ENCODE data around the gene TMEM209. TPM values are rescaled to one million over a fixed set of nuclear protein-coding genes. Genes with fewer than 3 reads are reported as not detected.

TMEM209 gene
- total and polyA plus RNA-seq, 9 donors = 7.6 to 26.1 (median 14.9) TPM

- Histone ChIP-seq H3K4me1 (ENCODE audit: insufficient read depth) (no peaks in the 10 kb centered on the region), H3K36me3 (no peaks in the 10 kb centered on the region), H3K27ac (no peak overlapping the region), H3K27me3 (no peaks in the 10 kb centered on the region), H3K4me3 (no peak overlapping the region), H3K9me3 (no peaks in the 10 kb centered on the region)
- intact Hi-C loops (cut with DNase I) = no loop called here
- WGBS, 3 donors = 95 to 96% (median 95%) methylated on average over 9 of the region's 9 CpGs
- no peak for DNase-seq
- TF ChIP-seq EP300 (IDR thresholded peaks at IDR 0.05) (no peak), CTCF (IDR thresholded peaks at IDR 0.05) (no peak), POLR2A (IDR thresholded peaks at IDR 0.05) (no peak)
Measured at GRCh38 chr7:130180571-130181262, 24.5 kb downstream of the TMEM209 start.

- H3K36me3 ChIP-seq = no peaks in the 10 kb centered on the region
- H3K27ac ChIP-seq = no peak overlapping the region
- DNase-seq = no peak
- TF ChIP-seq EP300 (IDR thresholded peaks at IDR 0.05) (no peak), CTCF (IDR thresholded peaks at IDR 0.05) (no peak), POLR2A (IDR thresholded peaks at IDR 0.05) (no peak)
- H3K4me1 ChIP-seq (ENCODE audit: insufficient read depth) = no peaks in the 10 kb centered on the region
- 94 to 99% (median 98%) methylated on average over 2 of the region's 2 CpGs for WGBS, 3 donors
- H3K27me3 ChIP-seq = no peaks in the 10 kb centered on the region
- intact Hi-C loops (cut with DNase I) = no loop called here
- no peak overlapping the region for H3K4me3 ChIP-seq
- no peaks in the 10 kb centered on the region for H3K9me3 ChIP-seq
Measured at GRCh38 chr7:130179631-130180030, 25.6 kb downstream of the TMEM209 start.

- DNase-seq = no peak
- intact Hi-C loops (cut with DNase I) = no loop called here
- no peaks in the 10 kb centered on the region for H3K9me3 ChIP-seq
- no peaks in the 10 kb centered on the region for H3K36me3 ChIP-seq
- no peak overlapping the region for H3K4me3 ChIP-seq
- H3K27ac ChIP-seq = no peak overlapping the region
- no peaks in the 10 kb centered on the region for H3K27me3 ChIP-seq
- WGBS, 3 donors = 84 to 89% (median 88%) methylated on average over 4 of the region's 4 CpGs
- TF ChIP-seq CTCF (IDR thresholded peaks at IDR 0.05) (no peak), POLR2A (IDR thresholded peaks at IDR 0.05) (no peak), EP300 (IDR thresholded peaks at IDR 0.05) (no peak)
- no peaks in the 10 kb centered on the region for H3K4me1 ChIP-seq (ENCODE audit: insufficient read depth)
Measured at GRCh38 chr7:130178251-130178650, 27.0 kb downstream of the TMEM209 start.

- no peak overlapping the region for H3K4me3 ChIP-seq
- TF ChIP-seq EP300 (IDR thresholded peaks at IDR 0.05) = no peak
- no peak for TF ChIP-seq CTCF (IDR thresholded peaks at IDR 0.05)
- TF ChIP-seq POLR2A (IDR thresholded peaks at IDR 0.05) = no peak
- no peak for DNase-seq
- no peak overlapping the region for H3K27ac ChIP-seq
- no peaks in the 10 kb centered on the region for H3K4me1 ChIP-seq (ENCODE audit: insufficient read depth)
- 89 to 94% (median 94%) methylated on average over 4 of the region's 4 CpGs for WGBS, 3 donors
- intact Hi-C loops (cut with DNase I) = no loop called here
- no peaks in the 10 kb centered on the region for H3K36me3 ChIP-seq
- no peaks in the 10 kb centered on the region for H3K27me3 ChIP-seq
- H3K9me3 ChIP-seq = no peaks in the 10 kb centered on the region
Measured at GRCh38 chr7:130174237-130174959, 30.8 kb downstream of the TMEM209 start.
